HL-60 (cell line): ENCODE measurements around the gene PDGFA.

ENCODE experiments used
- DNase-seq, 2 experiments: peaks; one replicate each; pipeline ENCODE4 v3.0.0-alpha.2; 2010 to 2020; ENCODE audit warnings: low read depth in 1 of 2, low spot score in 1 of 2
- H3K27ac ChIP-seq: fragments of 250-450 bp; sonication (Bioruptor Pico); replicated peaks from 2 replicates; pipeline ENCODE4 v1.5.1; 2020; ENCODE audit warnings: mild to moderate bottlenecking, moderate library complexity
- H3K27me3 ChIP-seq: fragments of 250-450 bp; sonication (Bioruptor Pico); 2 replicates; pipeline ENCODE4 v1.5.1; 2021; ENCODE audit warnings: mild to moderate bottlenecking, moderate library complexity; ENCODE audit not compliant: insufficient read depth, poor library complexity, severe bottlenecking
- H3K4me3 ChIP-seq: replicated peaks from 2 replicates; pipeline ENCODE4 v1.5.1; 2011; ENCODE audit warnings: mild to moderate bottlenecking, control low read depth, low read length; ENCODE audit not compliant: insufficient read depth
- CTCF ChIP-seq: IDR thresholded peaks from one replicate; pipeline ENCODE4 v1.5.1; 2011; ENCODE audit warnings: low read length, control low read depth, inconsistent platforms; ENCODE audit not compliant: insufficient read depth
- GABPA ChIP-seq: IDR thresholded peaks from 2 replicates; pipeline ENCODE4 v1.6.1; 2012; ENCODE audit warnings: low read depth
- POLR2AphosphoS5 ChIP-seq: IDR thresholded peaks from 2 replicates; pipeline ENCODE4 v1.6.1; 2012; ENCODE audit warnings: low read depth
- SPI1 ChIP-seq: IDR thresholded peaks from 2 replicates; pipeline ENCODE4 v1.6.1; 2012; ENCODE audit warnings: low read depth, mild to moderate bottlenecking, borderline replicate concordance
- TF ChIP-seq, protein P1 (sequence below): IDR thresholded peaks from 2 replicates; pipeline ENCODE4 v1.6.1; 2012; ENCODE audit warnings: low read depth; ENCODE audit not compliant: insufficient replicate concordance

The PDGFA gene

DNA sequence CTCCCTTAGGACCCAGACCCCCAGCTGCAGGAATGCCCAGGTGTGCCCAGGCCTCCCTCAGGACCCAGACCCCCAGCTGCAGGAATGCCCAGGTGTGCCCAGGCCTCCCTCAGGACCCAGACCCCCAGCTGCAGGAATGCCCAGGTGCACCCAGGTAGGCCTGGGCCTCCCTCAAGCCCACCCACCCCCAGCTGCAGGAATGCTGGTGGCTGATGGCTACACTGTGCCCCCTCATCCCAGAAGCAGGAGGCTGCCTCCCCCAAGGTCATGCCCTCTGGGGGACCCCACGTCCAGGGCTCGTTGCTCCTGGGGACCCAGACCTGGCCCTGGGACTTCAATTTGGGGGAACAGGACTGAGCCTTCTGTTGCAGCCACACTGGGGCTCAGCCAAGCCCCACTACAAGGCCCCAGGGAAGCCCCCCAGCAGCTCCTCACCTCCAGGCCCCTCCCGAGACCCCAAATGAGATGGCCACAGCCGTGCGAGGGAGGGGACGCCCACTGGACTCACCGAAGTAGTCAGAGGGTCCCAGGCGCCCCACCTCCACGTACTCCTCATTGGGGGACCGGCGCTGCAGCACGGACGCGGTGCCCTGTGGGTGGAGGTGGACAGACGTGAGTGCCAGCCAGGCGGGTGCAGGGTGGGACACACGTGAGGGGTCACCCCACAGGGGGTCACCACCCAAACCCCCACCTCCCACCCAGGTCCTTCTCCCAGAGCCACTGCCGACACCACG is 31.4 kb upstream of the PDGFA start:
- Histone ChIP-seq H3K4me3 (no peak overlapping the region), H3K27me3 (no peaks in the 10 kb centered on the region), H3K27ac (no peak overlapping the region)
- DNase-seq = no peak
- TF ChIP-seq GABPA (no peak), SPI1 (no peak), POLR2AphosphoS5 (no peak), CTCF (no peak)
- TF ChIP-seq, protein P1, sequence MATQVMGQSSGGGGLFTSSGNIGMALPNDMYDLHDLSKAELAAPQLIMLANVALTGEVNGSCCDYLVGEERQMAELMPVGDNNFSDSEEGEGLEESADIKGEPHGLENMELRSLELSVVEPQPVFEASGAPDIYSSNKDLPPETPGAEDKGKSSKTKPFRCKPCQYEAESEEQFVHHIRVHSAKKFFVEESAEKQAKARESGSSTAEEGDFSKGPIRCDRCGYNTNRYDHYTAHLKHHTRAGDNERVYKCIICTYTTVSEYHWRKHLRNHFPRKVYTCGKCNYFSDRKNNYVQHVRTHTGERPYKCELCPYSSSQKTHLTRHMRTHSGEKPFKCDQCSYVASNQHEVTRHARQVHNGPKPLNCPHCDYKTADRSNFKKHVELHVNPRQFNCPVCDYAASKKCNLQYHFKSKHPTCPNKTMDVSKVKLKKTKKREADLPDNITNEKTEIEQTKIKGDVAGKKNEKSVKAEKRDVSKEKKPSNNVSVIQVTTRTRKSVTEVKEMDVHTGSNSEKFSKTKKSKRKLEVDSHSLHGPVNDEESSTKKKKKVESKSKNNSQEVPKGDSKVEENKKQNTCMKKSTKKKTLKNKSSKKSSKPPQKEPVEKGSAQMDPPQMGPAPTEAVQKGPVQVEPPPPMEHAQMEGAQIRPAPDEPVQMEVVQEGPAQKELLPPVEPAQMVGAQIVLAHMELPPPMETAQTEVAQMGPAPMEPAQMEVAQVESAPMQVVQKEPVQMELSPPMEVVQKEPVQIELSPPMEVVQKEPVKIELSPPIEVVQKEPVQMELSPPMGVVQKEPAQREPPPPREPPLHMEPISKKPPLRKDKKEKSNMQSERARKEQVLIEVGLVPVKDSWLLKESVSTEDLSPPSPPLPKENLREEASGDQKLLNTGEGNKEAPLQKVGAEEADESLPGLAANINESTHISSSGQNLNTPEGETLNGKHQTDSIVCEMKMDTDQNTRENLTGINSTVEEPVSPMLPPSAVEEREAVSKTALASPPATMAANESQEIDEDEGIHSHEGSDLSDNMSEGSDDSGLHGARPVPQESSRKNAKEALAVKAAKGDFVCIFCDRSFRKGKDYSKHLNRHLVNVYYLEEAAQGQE = no peak

GRCh38 chr7:549891-550625 is 30.4 kb upstream of the PDGFA start:
- Histone ChIP-seq H3K4me3 (no peak overlapping the region), H3K27me3 (no peaks in the 10 kb centered on the region), H3K27ac (no peak overlapping the region)
- DNase-seq = no peak
- TF ChIP-seq CTCF (no peak), GABPA (no peak), POLR2AphosphoS5 (no peak), SPI1 (no peak)
- TF ChIP-seq, protein P1 = no peak

GRCh38 chr7:549066-549890 is 29.6 kb upstream of the PDGFA start:
- no peak overlapping the region for H3K4me3 ChIP-seq
- no peak overlapping the region for H3K27ac ChIP-seq
- no peaks in the 10 kb centered on the region for H3K27me3 ChIP-seq
- DNase-seq = no peak
- TF ChIP-seq GABPA (no peak), CTCF (no peak), POLR2AphosphoS5 (no peak), SPI1 (no peak)
- TF ChIP-seq, protein P1 = no peak
